Measurements from ENCODE around the gene PCDHGB4.

Gene PCDHGB4

GRCh38 chr5:141362719-141363118, 24.8 kb upstream of the PCDHGB4 start:
- H4K20me1 ChIP-seq (ENCODE audit: control insufficient read depth, insufficient read depth, low read depth, low read length) = no peaks in the 10 kb centered on the region
- TF ChIP-seq EZH2phosphoT487 (IDR thresholded peaks at IDR 0.05; ENCODE audit: borderline replicate concordance, low read length) = no peak
- TF ChIP-seq, protein P1, sequence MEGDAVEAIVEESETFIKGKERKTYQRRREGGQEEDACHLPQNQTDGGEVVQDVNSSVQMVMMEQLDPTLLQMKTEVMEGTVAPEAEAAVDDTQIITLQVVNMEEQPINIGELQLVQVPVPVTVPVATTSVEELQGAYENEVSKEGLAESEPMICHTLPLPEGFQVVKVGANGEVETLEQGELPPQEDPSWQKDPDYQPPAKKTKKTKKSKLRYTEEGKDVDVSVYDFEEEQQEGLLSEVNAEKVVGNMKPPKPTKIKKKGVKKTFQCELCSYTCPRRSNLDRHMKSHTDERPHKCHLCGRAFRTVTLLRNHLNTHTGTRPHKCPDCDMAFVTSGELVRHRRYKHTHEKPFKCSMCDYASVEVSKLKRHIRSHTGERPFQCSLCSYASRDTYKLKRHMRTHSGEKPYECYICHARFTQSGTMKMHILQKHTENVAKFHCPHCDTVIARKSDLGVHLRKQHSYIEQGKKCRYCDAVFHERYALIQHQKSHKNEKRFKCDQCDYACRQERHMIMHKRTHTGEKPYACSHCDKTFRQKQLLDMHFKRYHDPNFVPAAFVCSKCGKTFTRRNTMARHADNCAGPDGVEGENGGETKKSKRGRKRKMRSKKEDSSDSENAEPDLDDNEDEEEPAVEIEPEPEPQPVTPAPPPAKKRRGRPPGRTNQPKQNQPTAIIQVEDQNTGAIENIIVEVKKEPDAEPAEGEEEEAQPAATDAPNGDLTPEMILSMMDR (IDR thresholded peaks at IDR 0.05; ENCODE audit: low read depth, low read length, poor library complexity, severe bottlenecking) = no peak
- peak overlapping the region; percentile 58 for H3K4me2 ChIP-seq (ENCODE audit: low read length)
- H3K27me3 ChIP-seq (ENCODE audit: control insufficient read depth, low read length) = no peaks in the 10 kb centered on the region
- H3K36me3 ChIP-seq (ENCODE audit: control insufficient read depth, low read length) = peaks cover 54% of the 10 kb centered on the region
- H3F3A ChIP-seq (ENCODE audit: control insufficient read depth, insufficient read depth) = peaks cover 7% of the 10 kb centered on the region; the same call in 1 of the 2 replicates
- H3K9me2 ChIP-seq (replicated peaks; ENCODE audit: control insufficient read depth, low read length) = no peaks in the 10 kb centered on the region
- peaks cover 48% of the 10 kb centered on the region for H3K9me3 ChIP-seq (ENCODE audit: control insufficient read depth, insufficient read depth, low read length)
- peaks cover 45% of the 10 kb centered on the region for H3K79me2 ChIP-seq (ENCODE audit: control insufficient read depth, low read length)
- H3K4me1 ChIP-seq (ENCODE audit: control insufficient read depth, low read length) = peaks cover 25% of the 10 kb centered on the region
- peak overlapping the region; percentile 61 for H3K4me3 ChIP-seq (ENCODE audit: low read length)
- peak overlapping the region; percentile 61 for H3K27ac ChIP-seq (ENCODE audit: low read depth, low read length)

- no peak for TF ChIP-seq EZH2phosphoT487 (IDR thresholded peaks at IDR 0.05; ENCODE audit: borderline replicate concordance, low read length)
- TF ChIP-seq, protein P1 (IDR thresholded peaks at IDR 0.05; ENCODE audit: low read depth, low read length, poor library complexity, severe bottlenecking) = no peak
- peak within 1 kb of the TSS; percentile 61 for H3K4me3 ChIP-seq (ENCODE audit: low read length)
- peak within 1 kb of the TSS; percentile 58 for H3K4me2 ChIP-seq (ENCODE audit: low read length)
Measured at GRCh38 chr5:141363952-141364660, 23.4 kb upstream of the PCDHGB4 start, which contains the start of gene PCDHGA5. PCDHGA5 (plus strand) TSS chr5:141364162; CDS start chr5:141364331, 169 bp downstream.

GRCh38 chr5:141366016-141366896, 21.2 kb upstream of the PCDHGB4 start:
- Histone ChIP-seq H3K4me1 (ENCODE audit: control insufficient read depth, low read length) (peaks cover 33% of the 10 kb centered on the region), H3K27me3 (ENCODE audit: control insufficient read depth, low read length) (no peaks in the 10 kb centered on the region), H3K9me3 (ENCODE audit: control insufficient read depth, insufficient read depth, low read length) (peaks cover 50% of the 10 kb centered on the region), H3K27ac (ENCODE audit: low read depth, low read length) (no peak overlapping the region), H3K4me3 (ENCODE audit: low read length) (no peak overlapping the region), H3K9me2 (replicated peaks; ENCODE audit: control insufficient read depth, low read length) (no peaks in the 10 kb centered on the region), H3F3A (ENCODE audit: control insufficient read depth, insufficient read depth) (peaks cover 8% of the 10 kb centered on the region; the same call in 1 of the 2 replicates), H3K79me2 (ENCODE audit: control insufficient read depth, low read length) (peaks cover 44% of the 10 kb centered on the region), H3K4me2 (ENCODE audit: low read length) (no peak overlapping the region), H4K20me1 (ENCODE audit: control insufficient read depth, insufficient read depth, low read depth, low read length) (no peaks in the 10 kb centered on the region), H3K36me3 (ENCODE audit: control insufficient read depth, low read length) (peaks cover 58% of the 10 kb centered on the region)
- TF ChIP-seq, protein P1 (IDR thresholded peaks at IDR 0.05; ENCODE audit: low read depth, low read length, poor library complexity, severe bottlenecking) = no peak
- TF ChIP-seq EZH2phosphoT487 (IDR thresholded peaks at IDR 0.05; ENCODE audit: borderline replicate concordance, low read length) = no peak

More at GRCh38 chr5:141363952-141364660, 23.4 kb upstream of the PCDHGB4 start, which contains the start of gene PCDHGA5:
- peak within 1 kb of the TSS; percentile 61 for H3K27ac ChIP-seq (ENCODE audit: low read depth, low read length)
- peaks cover 28% of the 10 kb centered on the region for H3K4me1 ChIP-seq (ENCODE audit: control insufficient read depth, low read length)
- H3F3A ChIP-seq (ENCODE audit: control insufficient read depth, insufficient read depth) = peaks cover 8% of the 10 kb centered on the region; the same call in 1 of the 2 replicates
- peaks cover 48% of the 10 kb centered on the region for H3K9me3 ChIP-seq (ENCODE audit: control insufficient read depth, insufficient read depth, low read length)
- H3K9me2 ChIP-seq (replicated peaks; ENCODE audit: control insufficient read depth, low read length) = no peaks in the 10 kb centered on the region
- no peaks in the 10 kb centered on the region for H4K20me1 ChIP-seq (ENCODE audit: control insufficient read depth, insufficient read depth, low read depth, low read length)
- peaks cover 54% of the 10 kb centered on the region for H3K36me3 ChIP-seq (ENCODE audit: control insufficient read depth, low read length)
- no peaks in the 10 kb centered on the region for H3K27me3 ChIP-seq (ENCODE audit: control insufficient read depth, low read length)
- H3K79me2 ChIP-seq (ENCODE audit: control insufficient read depth, low read length) = peaks cover 45% of the 10 kb centered on the region

Measured in DOHH2 (cell line).